GM18907 (cell line): ENCODE results near the gene CDC34.

Source experiments
- ATAC-seq: cut with Tn5 transposase; IDR thresholded peaks from one replicate; pipeline ENCODE4 v1.9.1; 2021; ENCODE audit warnings: mild to moderate bottlenecking, moderate library complexity; ENCODE audit not compliant: unreplicated experiment

The CDC34 gene

DNA sequence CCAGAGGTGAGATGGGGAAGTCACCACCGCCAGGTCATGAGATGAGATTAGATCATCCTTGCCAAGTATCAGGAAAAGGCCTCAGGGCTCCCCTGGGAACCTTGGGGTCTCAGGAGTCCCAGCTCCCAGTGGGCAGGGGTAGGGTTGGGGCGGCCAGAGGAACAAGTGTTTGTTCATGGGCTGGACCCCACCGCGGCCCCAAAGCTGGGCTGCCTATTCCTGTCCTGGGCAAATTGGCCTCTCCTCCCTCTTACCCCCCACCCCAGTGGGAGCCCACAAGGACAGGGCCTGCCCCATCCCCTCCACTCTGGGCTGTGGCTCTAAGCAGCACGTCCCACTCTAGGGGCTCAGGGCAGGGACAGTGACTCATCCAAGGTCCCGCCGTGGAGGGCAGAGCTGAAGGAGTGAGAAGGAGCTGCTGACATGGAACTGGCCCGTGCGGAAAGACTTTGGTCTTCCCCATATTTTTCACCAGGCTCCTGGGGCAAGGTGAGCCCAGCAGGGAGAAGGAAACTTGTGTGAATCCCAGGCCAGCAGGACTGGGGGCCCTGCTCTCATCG is 54.1 kb downstream of the CDC34 start:
- ATAC-seq, result no peak

DNA sequence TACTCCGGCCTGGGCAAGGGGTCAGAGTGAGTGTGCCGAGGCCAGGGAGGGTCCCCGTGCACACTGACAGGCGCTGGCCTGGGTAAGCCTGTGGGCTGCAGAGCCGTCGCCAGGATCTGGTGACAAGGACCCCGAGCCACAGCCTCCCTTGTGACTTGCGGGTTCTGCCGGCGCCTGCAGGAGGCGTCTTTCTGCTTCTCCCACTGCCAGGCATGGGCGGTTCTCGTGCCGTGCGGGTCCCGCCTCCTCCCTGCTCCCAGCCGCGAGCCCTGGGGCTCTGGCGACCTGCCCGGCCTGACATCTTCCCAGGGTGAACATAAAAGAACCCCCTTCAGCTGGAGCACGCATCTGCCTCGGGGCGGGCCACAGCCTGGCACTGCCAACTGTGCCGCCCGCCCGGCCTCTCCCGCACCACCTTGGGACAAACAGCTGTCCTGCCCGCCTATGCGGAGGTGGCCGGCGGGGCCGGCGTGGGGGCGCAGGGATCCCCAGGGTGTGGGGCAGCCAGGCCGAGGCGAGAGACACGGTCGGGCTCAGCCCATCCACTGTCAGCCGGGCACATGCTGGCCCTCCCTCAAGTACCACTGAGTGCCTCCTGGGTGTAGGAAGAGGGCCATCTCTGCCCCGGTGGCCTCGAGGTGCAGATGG is 56.7 kb downstream of the CDC34 start:
- ATAC-seq, result no peak

- no peak for ATAC-seq
These were observed 57.5 kb downstream of the CDC34 start for GRCh38 chr19:588741-589692.

GRCh38 chr19:589693-590395 is 58.3 kb downstream of the CDC34 start, which contains the start of gene HCN2:
HCN2 (plus strand) TSS chr19:589881; CDS start chr19:589946, 65 bp downstream.
- ATAC-seq, result no peak

DNA sequence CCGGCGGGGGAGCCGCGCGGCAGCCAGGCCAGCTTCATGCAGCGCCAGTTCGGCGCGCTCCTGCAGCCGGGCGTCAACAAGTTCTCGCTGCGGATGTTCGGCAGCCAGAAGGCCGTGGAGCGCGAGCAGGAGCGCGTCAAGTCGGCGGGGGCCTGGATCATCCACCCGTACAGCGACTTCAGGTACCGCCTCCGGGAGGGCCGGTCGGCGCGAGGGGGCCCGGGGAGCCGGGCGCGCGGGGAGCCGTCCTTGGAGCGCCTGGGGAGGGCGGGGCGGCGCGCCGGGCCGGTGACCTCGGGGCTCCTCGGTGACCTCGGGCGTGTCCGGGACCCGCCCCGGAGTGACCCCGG is 58.8 kb downstream of the CDC34 start:
- ATAC-seq, result no peak

DNA sequence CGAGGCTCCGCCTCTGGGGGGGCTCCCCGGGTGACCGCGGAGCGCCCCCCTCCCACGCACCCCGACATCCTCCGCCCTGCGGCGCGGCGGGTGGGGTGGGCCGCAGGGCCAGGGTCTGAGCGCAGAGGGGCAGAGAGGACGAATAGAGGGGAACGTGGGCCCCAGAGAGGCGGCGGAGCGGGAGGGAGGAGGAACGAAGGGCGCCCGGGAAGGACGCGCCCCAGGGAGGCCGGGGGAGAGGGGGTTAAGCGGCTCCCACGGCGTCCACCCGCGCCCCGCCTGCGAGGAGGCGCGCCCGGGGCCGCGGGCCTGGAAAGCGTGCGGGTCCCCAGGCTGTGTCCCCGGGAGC is 59.2 kb downstream of the CDC34 start:
- no peak for ATAC-seq

GRCh38 chr19:591099-591958 is 59.8 kb downstream of the CDC34 start:
- no peak for ATAC-seq
